ENCODE results near the gene PTPRE. TPM values are rescaled to one million over a fixed set of nuclear protein-coding genes. Genes with fewer than 3 reads are reported as not detected.

The PTPRE gene
- polyA plus RNA-seq, 1 donor (not counting 4 experiments of a cell fraction or from before 2014, with no cell fraction given) = 15.1 TPM

DNA sequence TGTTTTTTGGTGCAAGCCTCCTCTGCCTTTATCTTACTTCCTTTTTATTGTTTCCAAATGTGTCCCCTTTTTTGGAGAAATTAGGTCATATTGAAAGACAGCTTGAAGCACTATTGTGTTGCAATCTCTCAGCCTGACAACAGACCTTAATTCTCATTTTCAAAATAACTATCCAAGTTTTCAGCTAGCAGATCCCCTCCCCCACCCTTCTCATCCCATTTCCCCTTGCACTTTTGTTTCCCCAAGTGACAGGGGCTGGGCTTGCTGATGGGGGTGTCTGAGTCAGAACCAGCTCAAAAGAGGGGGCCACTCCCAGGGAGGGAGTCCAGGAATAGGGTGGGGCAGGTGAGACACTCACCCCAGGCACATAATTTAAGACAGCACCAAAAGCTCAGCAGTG is 144.0 kb downstream of the PTPRE start:
- H3K9me1 ChIP-seq (ENCODE audit: control insufficient read depth, extremely low read depth, insufficient read depth, low read length) = peaks cover 6% of the 10 kb centered on the region

DNA sequence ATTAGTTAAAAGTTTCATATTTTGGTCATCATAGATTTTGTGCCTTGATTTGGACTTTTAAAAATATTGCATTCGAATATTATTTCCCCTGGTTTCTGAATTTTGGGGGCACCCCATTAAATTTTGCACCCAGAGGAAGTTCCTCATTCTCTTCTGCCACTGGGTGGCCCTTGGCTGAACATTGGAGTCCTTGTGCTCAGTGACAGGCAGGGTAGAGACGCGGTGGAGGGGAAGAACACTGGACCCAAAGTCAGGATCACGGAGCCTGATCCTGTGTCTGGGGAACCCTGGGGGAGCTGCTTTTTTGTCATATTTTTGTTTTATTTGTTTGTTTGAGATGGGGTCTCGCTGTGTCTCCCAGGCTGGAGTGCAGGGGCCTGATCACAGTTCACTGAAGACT is 144.6 kb downstream of the PTPRE start:
- FAIRE-seq (no peak), DNase-seq (ENCODE audit: low read depth, low spot score) (no peak)
- Histone ChIP-seq H3K79me2 (ENCODE audit: control insufficient read depth, insufficient read depth, low read length) (peaks cover 43% of the 10 kb centered on the region), H3K9ac (ENCODE audit: control insufficient read depth, extremely low read depth, insufficient read depth, low read length) (no peak overlapping the region), H2AFZ (ENCODE audit: control insufficient read depth, low read length) (no peak overlapping the region), H3K4me2 (ENCODE audit: control insufficient read depth, extremely low read depth, insufficient read depth, low read depth, low read length) (peak overlapping the region; percentile 37), H3K9me3 (ENCODE audit: control insufficient read depth, low read depth, low read length) (no peaks in the 10 kb centered on the region), H3K4me1 (ENCODE audit: control insufficient read depth, extremely low read depth, insufficient read depth, low read length) (peaks cover 36% of the 10 kb centered on the region), H3K27ac (ENCODE audit: control insufficient read depth, insufficient read depth, low read length) (no peak overlapping the region), H3K36me3 (ENCODE audit: control insufficient read depth in 2 of 2, extremely low read depth in 1 of 2, insufficient read depth in 2 of 2, low read length in 2 of 2) (peaks cover 38% of the 10 kb centered on the region in 2 experiments), H4K20me1 (ENCODE audit: control insufficient read depth, extremely low read depth, insufficient read depth, low read length) (peaks cover 4% of the 10 kb centered on the region), H3K4me3 (ENCODE audit: control insufficient read depth in 2 of 3, extremely low read depth in 1 of 3, insufficient read depth in 2 of 3, low read depth in 1 of 3, low read length in 3 of 3) (no peak overlapping the region), H3K27me3 (ENCODE audit: control insufficient read depth, extremely low read depth, insufficient read depth, low read length) (no peaks in the 10 kb centered on the region), H3K9me1 (ENCODE audit: control insufficient read depth, extremely low read depth, insufficient read depth, low read length) (peaks cover 6% of the 10 kb centered on the region)
- dilution Hi-C loops (cut with MboI; ENCODE audit: extremely low pct_ligation_motif_present, low sequenced_read_pairs) = no loop called here
- TF ChIP-seq EZH2 (IDR thresholded peaks at IDR 0.05; ENCODE audit: low read length) = no peak

More for the DNA sequence above, 144.0 kb downstream of the PTPRE start:
- TF ChIP-seq, protein P1, sequence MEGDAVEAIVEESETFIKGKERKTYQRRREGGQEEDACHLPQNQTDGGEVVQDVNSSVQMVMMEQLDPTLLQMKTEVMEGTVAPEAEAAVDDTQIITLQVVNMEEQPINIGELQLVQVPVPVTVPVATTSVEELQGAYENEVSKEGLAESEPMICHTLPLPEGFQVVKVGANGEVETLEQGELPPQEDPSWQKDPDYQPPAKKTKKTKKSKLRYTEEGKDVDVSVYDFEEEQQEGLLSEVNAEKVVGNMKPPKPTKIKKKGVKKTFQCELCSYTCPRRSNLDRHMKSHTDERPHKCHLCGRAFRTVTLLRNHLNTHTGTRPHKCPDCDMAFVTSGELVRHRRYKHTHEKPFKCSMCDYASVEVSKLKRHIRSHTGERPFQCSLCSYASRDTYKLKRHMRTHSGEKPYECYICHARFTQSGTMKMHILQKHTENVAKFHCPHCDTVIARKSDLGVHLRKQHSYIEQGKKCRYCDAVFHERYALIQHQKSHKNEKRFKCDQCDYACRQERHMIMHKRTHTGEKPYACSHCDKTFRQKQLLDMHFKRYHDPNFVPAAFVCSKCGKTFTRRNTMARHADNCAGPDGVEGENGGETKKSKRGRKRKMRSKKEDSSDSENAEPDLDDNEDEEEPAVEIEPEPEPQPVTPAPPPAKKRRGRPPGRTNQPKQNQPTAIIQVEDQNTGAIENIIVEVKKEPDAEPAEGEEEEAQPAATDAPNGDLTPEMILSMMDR (optimal IDR thresholded peaks at IDR 0.05 in 1 of 3, IDR thresholded peaks at IDR 0.05 in 1 of 3, conservative IDR thresholded peaks at IDR 0.05 in 1 of 3; ENCODE audit: extremely low read depth in 1 of 3, insufficient read depth in 2 of 3, low read length in 3 of 3) = no peak
- no peak for TF ChIP-seq EZH2 (IDR thresholded peaks at IDR 0.05; ENCODE audit: low read length)
- Histone ChIP-seq H2AFZ (ENCODE audit: control insufficient read depth, low read length) (no peak overlapping the region), H3K4me1 (ENCODE audit: control insufficient read depth, extremely low read depth, insufficient read depth, low read length) (peaks cover 36% of the 10 kb centered on the region), H3K9ac (ENCODE audit: control insufficient read depth, extremely low read depth, insufficient read depth, low read length) (no peak overlapping the region), H3K27me3 (ENCODE audit: control insufficient read depth, extremely low read depth, insufficient read depth, low read length) (no peaks in the 10 kb centered on the region), H3K79me2 (ENCODE audit: control insufficient read depth, insufficient read depth, low read length) (peaks cover 43% of the 10 kb centered on the region), H3K9me3 (ENCODE audit: control insufficient read depth, low read depth, low read length) (no peaks in the 10 kb centered on the region), H3K4me3 (ENCODE audit: control insufficient read depth in 2 of 3, extremely low read depth in 1 of 3, insufficient read depth in 2 of 3, low read depth in 1 of 3, low read length in 3 of 3) (no peak overlapping the region), H4K20me1 (ENCODE audit: control insufficient read depth, extremely low read depth, insufficient read depth, low read length) (peaks cover 4% of the 10 kb centered on the region), H3K27ac (ENCODE audit: control insufficient read depth, insufficient read depth, low read length) (no peak overlapping the region), H3K36me3 (ENCODE audit: control insufficient read depth in 2 of 2, extremely low read depth in 1 of 2, insufficient read depth in 2 of 2, low read length in 2 of 2) (peaks cover 33 to 38% of the 10 kb centered on the region in 2 experiments), H3K4me2 (ENCODE audit: control insufficient read depth, extremely low read depth, insufficient read depth, low read depth, low read length) (peak overlapping the region; percentile 37)
- dilution Hi-C loops (cut with MboI; ENCODE audit: extremely low pct_ligation_motif_present, low sequenced_read_pairs) = no loop called here
- no peak for FAIRE-seq
- DNase-seq (ENCODE audit: low read depth, low spot score) = no peak

DNA sequence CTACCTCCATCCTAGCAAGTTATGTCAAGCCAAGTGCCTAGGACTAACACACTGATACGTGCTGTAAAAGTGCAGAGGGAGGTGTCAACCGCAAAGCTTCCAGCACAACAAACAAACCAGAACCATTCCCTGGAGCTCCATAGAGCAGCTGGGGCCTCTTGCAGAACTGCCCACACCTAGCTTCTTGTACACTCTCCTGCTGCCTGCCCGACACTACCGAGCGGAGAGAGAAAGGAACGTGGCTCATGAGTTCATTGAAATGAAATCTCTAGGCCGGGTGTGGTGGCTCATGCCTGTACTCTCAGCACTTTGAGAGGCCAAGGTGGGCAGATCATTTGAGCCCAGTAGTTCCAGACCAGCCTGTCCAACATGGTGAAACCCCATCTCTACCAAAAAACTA is 145.8 kb downstream of the PTPRE start:
- peaks cover 43 to 47% of the 10 kb centered on the region in 2 experiments for H3K36me3 ChIP-seq (ENCODE audit: control insufficient read depth in 2 of 2, extremely low read depth in 1 of 2, insufficient read depth in 2 of 2, low read length in 2 of 2)
- DNase-seq (ENCODE audit: low read depth, low spot score) (no peak), FAIRE-seq (no peak)
- no peak overlapping the region for H3K27ac ChIP-seq (ENCODE audit: control insufficient read depth, insufficient read depth, low read length)
- H3K4me3 ChIP-seq (ENCODE audit: control insufficient read depth in 2 of 3, extremely low read depth in 1 of 3, insufficient read depth in 2 of 3, low read depth in 1 of 3, low read length in 3 of 3) = no peak overlapping the region
- no peaks in the 10 kb centered on the region for H3K27me3 ChIP-seq (ENCODE audit: control insufficient read depth, extremely low read depth, insufficient read depth, low read length)
- H3K4me1 ChIP-seq (ENCODE audit: control insufficient read depth, extremely low read depth, insufficient read depth, low read length) = peaks cover 29% of the 10 kb centered on the region
- H2AFZ ChIP-seq (ENCODE audit: control insufficient read depth, low read length) = no peak overlapping the region
- H3K9me3 ChIP-seq (ENCODE audit: control insufficient read depth, low read depth, low read length) = no peaks in the 10 kb centered on the region
- H3K79me2 ChIP-seq (ENCODE audit: control insufficient read depth, insufficient read depth, low read length) = peaks cover 41% of the 10 kb centered on the region
- H4K20me1 ChIP-seq (ENCODE audit: control insufficient read depth, extremely low read depth, insufficient read depth, low read length) = peaks cover 4% of the 10 kb centered on the region
- H3K9me1 ChIP-seq (ENCODE audit: control insufficient read depth, extremely low read depth, insufficient read depth, low read length) = peaks cover 6% of the 10 kb centered on the region
- dilution Hi-C loops (cut with MboI; ENCODE audit: extremely low pct_ligation_motif_present, low sequenced_read_pairs) = no loop called here
- TF ChIP-seq, protein P1 (optimal IDR thresholded peaks at IDR 0.05 in 1 of 3, IDR thresholded peaks at IDR 0.05 in 1 of 3, conservative IDR thresholded peaks at IDR 0.05 in 1 of 3; ENCODE audit: extremely low read depth in 1 of 3, insufficient read depth in 2 of 3, low read length in 3 of 3) = no peak
- TF ChIP-seq EZH2 (IDR thresholded peaks at IDR 0.05; ENCODE audit: low read length) = no peak
- H3K9ac ChIP-seq (ENCODE audit: control insufficient read depth, extremely low read depth, insufficient read depth, low read length) = no peak overlapping the region
- H3K4me2 ChIP-seq (ENCODE audit: control insufficient read depth, extremely low read depth, insufficient read depth, low read depth, low read length) = no peak overlapping the region

All from keratinocyte (primary cell).